HG03354 (cell line): ENCODE measurements around the gene PXDC1.
"Not testable (repeated sequence)": the region's sequence is repeated elsewhere in the genome, so short reads cannot be mapped to it uniquely, and the experiment has no call there.

Experiments
- ATAC-seq: cut with Tn5 transposase; IDR thresholded peaks from one replicate; pipeline ENCODE4 v1.9.1; 2021; ENCODE audit warnings: mild to moderate bottlenecking; ENCODE audit not compliant: unreplicated experiment, poor library complexity, severe bottlenecking

PXDC1 gene

DNA sequence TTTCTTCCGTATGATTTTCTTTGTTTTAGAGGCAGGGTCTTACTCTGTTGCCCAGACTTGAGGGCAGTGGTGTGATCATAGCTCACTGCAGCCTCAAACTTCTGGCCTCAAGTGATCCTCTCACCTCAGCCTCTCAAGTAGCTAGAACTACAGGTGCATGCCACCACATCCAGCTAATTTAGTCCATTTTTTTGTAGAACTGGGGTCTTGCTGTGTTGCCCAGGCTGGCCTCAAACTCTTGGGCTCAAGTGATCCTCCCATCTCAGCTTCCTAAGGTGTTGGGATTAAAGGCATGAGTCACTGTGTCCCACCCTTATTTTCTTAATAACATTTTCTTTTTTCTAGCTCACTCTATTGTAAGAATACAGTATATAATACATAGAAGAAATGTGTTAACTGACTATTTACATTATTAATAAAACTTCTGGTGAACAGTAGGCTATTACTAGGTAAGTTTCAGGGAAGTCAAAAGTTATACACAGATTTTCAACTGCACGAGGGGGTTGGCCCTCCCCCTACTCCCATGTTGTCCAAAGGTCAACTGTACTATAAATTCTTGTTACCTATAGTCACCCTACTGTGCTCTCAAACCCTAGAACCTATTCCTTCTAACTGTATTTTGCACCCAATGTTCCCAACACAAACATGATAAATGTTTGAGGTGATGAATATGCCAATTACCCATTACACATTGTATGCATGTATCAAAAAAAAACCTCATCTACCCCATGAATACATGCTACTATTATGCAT is 56.3 kb downstream of the PXDC1 start:
- ATAC-seq = no peak

GRCh38 chr6:3693831-3694230 is 57.7 kb downstream of the PXDC1 start:
- ATAC-seq = no peak

DNA sequence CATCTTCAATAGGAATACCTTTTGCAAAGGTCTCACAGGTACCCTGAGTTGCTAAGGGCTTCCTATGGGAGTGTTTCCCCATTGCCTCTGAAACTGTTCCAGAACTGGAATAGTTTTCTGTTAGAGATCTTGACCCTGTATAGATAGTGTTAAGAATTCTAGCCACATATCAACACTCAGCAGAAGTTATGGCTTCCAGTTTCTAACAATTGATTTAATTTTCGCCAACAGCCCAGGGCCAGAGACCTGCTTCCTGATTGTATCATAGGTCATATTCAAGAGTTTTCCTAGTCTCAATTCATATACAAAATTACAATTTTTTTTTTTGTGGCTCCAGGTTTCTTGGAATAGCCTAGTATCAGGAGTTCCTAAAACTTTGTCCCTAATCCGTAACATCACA is 61.0 kb downstream of the PXDC1 start:
- ATAC-seq = no peak

DNA sequence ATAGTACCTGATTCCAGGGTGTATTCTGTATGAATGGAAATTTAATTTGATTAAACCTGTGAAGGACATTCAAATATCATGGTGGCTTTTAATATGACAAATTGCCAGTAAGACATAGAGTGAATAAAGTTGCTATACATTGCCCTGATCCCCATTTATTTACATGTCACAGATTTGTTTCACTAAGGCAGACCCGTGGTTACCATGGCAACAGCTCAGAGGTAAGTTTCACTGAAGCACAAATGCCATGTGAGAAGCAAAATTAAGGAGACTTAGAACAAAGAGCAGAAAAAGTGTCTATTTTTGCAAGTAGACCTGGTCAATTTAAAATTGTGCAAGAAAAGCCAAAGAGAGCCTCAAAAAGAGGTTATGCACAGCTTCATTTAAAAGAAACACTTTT is 63.7 kb downstream of the PXDC1 start:
- ATAC-seq = no peak

GRCh38 chr6:3683331-3683730 is 68.2 kb downstream of the PXDC1 start:
- ATAC-seq = no peak

DNA sequence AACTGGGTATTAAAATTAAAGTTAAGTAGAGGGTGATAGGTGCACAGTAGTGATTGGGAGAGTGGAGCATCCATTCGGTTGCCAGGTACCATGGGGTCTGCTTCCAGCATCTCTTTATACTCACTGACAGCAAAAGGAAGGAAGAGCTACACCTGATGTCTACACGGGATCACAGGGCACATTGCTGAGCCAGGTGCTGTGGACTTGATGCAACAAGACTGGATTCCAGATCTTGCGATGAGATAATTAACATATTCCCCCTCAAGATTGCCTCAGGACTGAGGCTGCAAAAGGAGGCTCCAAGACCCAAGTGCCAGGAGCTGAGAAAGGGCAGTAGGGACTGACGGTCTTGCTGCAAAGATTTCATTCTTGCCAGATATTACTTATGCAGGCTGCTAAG is 72.6 kb downstream of the PXDC1 start:
- ATAC-seq = no peak

- not testable (repeated sequence) for ATAC-seq
These were observed 73.8 kb downstream of the PXDC1 start for GRCh38 chr6:3677751-3678150.

DNA sequence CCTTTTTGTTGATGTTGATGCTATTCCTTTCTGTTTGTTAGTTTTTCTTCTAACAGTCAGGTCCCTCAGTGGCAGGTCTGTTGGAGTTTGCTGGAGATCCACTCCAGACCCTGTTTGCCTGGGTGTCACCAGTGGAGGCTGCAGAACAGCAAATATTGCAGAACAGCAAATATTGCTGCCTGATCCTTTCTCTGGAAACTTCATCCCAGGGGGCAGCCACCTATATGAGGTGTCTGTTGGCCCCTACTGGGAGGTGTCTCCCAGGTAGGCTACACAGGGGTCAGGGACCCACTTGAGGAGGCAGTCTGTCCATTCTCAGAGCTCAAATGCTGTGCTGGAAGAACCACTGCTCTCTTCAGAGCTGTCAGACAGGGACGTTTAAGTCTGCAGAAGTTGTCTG is 74.2 kb downstream of the PXDC1 start:
- ATAC-seq = not testable (repeated sequence)
